HUES6 (cell line): ENCODE measurements around the gene KRTCAP2.
"Not testable (repeated sequence)": the region's sequence is repeated elsewhere in the genome, so short reads cannot be mapped to it uniquely, and the experiment has no call there.

Experiments used
- H3K27ac ChIP-seq: 2 replicates; pipeline ENCODE4 v1.7.0; 2013; ENCODE audit warnings: low read depth, mild to moderate bottlenecking, low read length, inconsistent platforms
- H3K27me3 ChIP-seq: 2 replicates; pipeline ENCODE4 v1.6.1; 2013; ENCODE audit warnings: low read length; ENCODE audit not compliant: control insufficient read depth, insufficient read depth
- H3K36me3 ChIP-seq: 2 replicates; pipeline ENCODE4 v1.6.1; 2013; ENCODE audit warnings: low read length; ENCODE audit not compliant: control insufficient read depth, insufficient read depth
- H3K4me1 ChIP-seq: 2 replicates; pipeline ENCODE4 v1.6.1; 2013; ENCODE audit warnings: low read length; ENCODE audit not compliant: control insufficient read depth, insufficient read depth
- H3K4me3 ChIP-seq: 2 replicates; pipeline ENCODE4 v1.5.1; 2013; ENCODE audit warnings: low read depth, low read length
- H3K9ac ChIP-seq: one replicate; pipeline ENCODE4 v1.6.1; 2013; ENCODE audit warnings: mild to moderate bottlenecking, low read length
- H3K9me3 ChIP-seq: 2 replicates; pipeline ENCODE4 v1.6.1; 2013; ENCODE audit warnings: low read depth, low read length; ENCODE audit not compliant: control insufficient read depth, insufficient read depth

KRTCAP2 gene

GRCh38 chr1:155163785-155164184 is 9.3 kb downstream of the KRTCAP2 start:
- H3K36me3 ChIP-seq, H3K9ac ChIP-seq, H3K27me3 ChIP-seq, H3K27ac ChIP-seq, H3K9me3 ChIP-seq, H3K4me3 ChIP-seq: not testable (repeated sequence)
- H3K4me1 ChIP-seq = peaks cover 13% of the 10 kb centered on the region

GRCh38 chr1:155162631-155163030 is 10.5 kb downstream of the KRTCAP2 start:
- H3K4me1 ChIP-seq = peaks cover 13% of the 10 kb centered on the region
- not testable (repeated sequence) for H3K4me3 ChIP-seq, H3K9ac ChIP-seq, H3K27ac ChIP-seq, H3K36me3 ChIP-seq, H3K9me3 ChIP-seq, H3K27me3 ChIP-seq

GRCh38 chr1:155160128-155160527 is 13.0 kb downstream of the KRTCAP2 start:
- Histone ChIP-seq H3K4me1 (no peaks in the 10 kb centered on the region), H3K27ac (no peak overlapping the region), H3K36me3 (no peaks in the 10 kb centered on the region), H3K4me3 (no peak overlapping the region), H3K27me3 (no peaks in the 10 kb centered on the region), H3K9me3 (no peaks in the 10 kb centered on the region), H3K9ac (no peak overlapping the region)

DNA sequence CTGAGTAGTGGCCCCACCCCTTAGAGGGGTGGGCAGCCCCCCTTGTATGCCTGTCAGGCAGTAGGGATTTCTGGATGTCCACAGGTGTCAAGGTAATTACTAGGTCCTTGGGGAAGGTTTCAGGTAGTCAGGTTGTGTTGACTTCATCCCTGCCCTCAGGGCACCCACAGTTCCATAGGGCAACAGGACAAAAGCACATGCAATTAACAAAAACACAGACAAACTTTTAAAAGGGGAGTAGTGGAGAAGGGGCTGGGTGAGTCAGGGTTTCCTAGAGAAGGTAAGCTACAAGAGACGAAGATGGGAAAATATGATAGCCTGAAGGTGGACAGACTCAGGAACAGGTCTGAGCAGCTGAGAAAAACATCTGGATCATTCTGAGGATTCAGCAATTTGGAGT is 14.1 kb downstream of the KRTCAP2 start:
- no peaks in the 10 kb centered on the region for H3K27me3 ChIP-seq
- no peak overlapping the region for H3K9ac ChIP-seq
- no peaks in the 10 kb centered on the region for H3K4me1 ChIP-seq
- H3K4me3 ChIP-seq = no peak overlapping the region
- H3K27ac ChIP-seq = no peak overlapping the region
- no peaks in the 10 kb centered on the region for H3K9me3 ChIP-seq
- no peaks in the 10 kb centered on the region for H3K36me3 ChIP-seq

DNA sequence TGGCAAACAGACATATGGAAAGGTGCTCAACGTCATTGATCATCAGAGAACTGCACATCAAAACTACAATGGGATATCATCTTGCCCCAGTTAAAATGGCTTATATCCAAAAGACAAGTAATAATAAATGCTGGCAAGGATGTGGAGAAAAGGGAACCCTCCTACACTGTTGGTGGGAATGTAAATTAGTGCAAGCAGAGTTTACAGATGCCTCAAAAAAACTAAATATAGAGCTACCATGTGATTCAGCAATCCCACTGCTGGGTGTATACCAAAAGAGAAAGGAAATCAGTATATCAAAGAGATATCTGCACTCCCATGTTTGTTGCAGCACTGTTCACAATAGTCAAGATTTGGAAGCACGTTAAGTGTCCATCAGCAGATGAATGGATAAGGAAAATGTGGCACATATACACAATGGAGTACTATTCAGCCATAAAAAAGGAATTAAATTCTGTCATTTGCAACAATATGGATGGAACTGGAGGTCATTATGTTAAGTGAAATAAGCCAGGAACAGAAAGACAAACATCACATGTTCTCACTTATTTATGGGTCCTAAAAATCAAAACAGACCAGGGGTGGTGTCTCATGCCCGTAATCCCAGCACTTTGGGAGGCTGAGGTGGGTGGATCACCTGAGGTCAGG is 17.0 kb downstream of the KRTCAP2 start:
- H3K36me3 ChIP-seq, H3K27me3 ChIP-seq, H3K4me3 ChIP-seq, H3K9ac ChIP-seq, H3K9me3 ChIP-seq, H3K4me1 ChIP-seq, H3K27ac ChIP-seq: not testable (repeated sequence)

DNA sequence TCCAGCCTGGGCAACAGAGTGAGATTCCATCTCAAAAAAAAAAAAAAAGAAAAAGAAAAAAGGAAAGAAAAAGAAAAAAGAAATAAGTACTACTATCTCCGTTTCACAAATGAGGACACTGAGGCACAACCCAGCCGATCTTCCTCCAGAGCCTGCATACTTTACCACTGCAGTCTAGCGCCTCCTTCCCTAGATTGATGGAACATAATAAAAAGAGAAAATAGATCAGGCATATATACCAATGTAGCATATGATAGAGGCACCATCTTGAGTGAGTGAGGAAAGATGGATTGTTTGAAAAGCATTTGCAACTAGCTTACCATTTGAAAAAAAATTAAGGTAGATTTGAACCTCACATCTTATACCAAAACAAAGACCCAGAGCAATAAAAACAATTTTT is 27.6 kb downstream of the KRTCAP2 start:
- no peaks in the 10 kb centered on the region for H3K4me1 ChIP-seq
- 0 out of 2 replicates have a peak, but pooled peaks cover 2% of the 10 kb centered on the region for H3K27me3 ChIP-seq
- no peak overlapping the region for H3K9ac ChIP-seq
- H3K27ac ChIP-seq = no peak overlapping the region
- H3K4me3 ChIP-seq = no peak overlapping the region
- no peaks in the 10 kb centered on the region for H3K9me3 ChIP-seq
- H3K36me3 ChIP-seq = no peaks in the 10 kb centered on the region

DNA sequence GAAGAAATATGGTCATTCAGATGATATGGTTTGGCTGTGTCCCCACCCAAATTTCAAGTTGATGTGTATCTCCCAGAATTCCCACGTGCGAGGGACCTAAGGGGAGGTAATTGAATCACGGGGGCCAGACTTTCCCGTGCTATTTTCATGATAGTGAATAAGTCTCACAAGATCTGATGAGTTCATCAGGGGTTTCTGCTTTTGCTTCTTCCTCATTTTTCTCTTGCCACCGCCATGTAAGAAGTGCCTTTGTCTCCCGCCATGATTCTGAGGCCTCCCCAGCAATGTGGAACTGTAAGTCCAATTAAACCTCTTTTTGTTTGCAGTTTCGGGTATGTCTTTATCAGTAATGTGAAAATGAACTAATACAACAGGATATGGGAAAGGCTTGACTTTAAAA is 31.4 kb downstream of the KRTCAP2 start:
- no peak overlapping the region for H3K9ac ChIP-seq
- no peak overlapping the region for H3K27ac ChIP-seq
- H3K27me3 ChIP-seq = 0 out of 2 replicates have a peak, but pooled peaks cover 2% of the 10 kb centered on the region
- no peaks in the 10 kb centered on the region for H3K9me3 ChIP-seq
- H3K4me1 ChIP-seq = peaks cover 4% of the 10 kb centered on the region; the same call in 1 of the 2 replicates
- H3K4me3 ChIP-seq = no peak overlapping the region
- H3K36me3 ChIP-seq = no peaks in the 10 kb centered on the region

- no peaks in the 10 kb centered on the region for H3K36me3 ChIP-seq
- peak overlapping the region; percentile 87 for H3K9ac ChIP-seq
- peaks cover 5% of the 10 kb centered on the region; the same call in 1 of the 2 replicates for H3K4me1 ChIP-seq
- no peak overlapping the region for H3K27ac ChIP-seq
- no peaks in the 10 kb centered on the region for H3K9me3 ChIP-seq
- peak overlapping the region; percentile 100 for H3K4me3 ChIP-seq
- 0 out of 2 replicates have a peak, but pooled peaks cover 2% of the 10 kb centered on the region for H3K27me3 ChIP-seq
Measured at GRCh38 chr1:155140630-155140953, 32.5 kb downstream of the KRTCAP2 start.

DNA sequence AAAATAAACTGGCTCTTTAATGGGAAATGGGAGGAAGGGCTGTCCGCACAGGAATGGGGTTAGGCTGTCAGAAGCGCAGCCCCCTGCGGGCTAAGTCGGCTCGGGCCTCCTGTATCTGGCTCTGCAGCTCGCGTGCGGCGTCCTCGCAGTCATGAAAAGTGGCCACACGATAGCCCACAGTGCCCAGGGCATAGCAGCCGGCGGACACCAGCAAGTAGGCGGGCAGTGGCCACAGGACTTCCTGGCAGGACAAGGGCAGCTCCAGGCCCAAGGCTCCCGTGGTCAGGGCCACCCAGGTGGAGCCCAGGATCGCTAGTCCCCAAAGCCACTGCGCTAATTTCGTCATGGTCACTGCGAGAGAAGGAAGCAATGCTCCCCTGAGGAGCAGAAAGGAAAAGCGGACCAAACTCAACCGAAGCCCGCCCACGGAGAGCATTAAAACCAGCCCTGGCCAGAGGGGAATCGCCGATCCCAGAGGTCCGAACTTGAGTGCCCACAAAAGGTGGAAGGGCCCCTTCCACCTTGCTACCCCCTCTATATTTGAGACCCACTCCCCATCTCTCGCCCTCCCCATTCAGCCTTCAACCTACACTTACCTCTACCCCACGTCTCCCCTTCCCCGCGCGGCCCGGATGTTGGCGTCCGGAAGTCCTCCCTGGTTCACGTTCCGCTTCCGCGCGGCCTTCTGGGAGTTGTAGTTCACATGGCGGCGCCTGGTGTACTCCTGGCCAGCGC is 33.0 kb downstream of the KRTCAP2 start, which contains the start of gene DPM3:
DPM3 (minus strand) TSS at position 637 of the 735 bp plus-strand sequence; CDS start at position 346, 291 bp downstream.
- H3K4me1 ChIP-seq = peaks cover 5% of the 10 kb centered on the region; the same call in 1 of the 2 replicates
- H3K9ac ChIP-seq = peak within 1 kb of the TSS; percentile 87
- 0 out of 2 replicates have a peak, but pooled peaks cover 2% of the 10 kb centered on the region for H3K27me3 ChIP-seq
- H3K27ac ChIP-seq = peak within 1 kb of the TSS; percentile 62; the same call in 1 of the 2 replicates
- H3K9me3 ChIP-seq = no peaks in the 10 kb centered on the region
- H3K36me3 ChIP-seq = no peaks in the 10 kb centered on the region
- H3K4me3 ChIP-seq = peak within 1 kb of the TSS; percentile 100

DNA sequence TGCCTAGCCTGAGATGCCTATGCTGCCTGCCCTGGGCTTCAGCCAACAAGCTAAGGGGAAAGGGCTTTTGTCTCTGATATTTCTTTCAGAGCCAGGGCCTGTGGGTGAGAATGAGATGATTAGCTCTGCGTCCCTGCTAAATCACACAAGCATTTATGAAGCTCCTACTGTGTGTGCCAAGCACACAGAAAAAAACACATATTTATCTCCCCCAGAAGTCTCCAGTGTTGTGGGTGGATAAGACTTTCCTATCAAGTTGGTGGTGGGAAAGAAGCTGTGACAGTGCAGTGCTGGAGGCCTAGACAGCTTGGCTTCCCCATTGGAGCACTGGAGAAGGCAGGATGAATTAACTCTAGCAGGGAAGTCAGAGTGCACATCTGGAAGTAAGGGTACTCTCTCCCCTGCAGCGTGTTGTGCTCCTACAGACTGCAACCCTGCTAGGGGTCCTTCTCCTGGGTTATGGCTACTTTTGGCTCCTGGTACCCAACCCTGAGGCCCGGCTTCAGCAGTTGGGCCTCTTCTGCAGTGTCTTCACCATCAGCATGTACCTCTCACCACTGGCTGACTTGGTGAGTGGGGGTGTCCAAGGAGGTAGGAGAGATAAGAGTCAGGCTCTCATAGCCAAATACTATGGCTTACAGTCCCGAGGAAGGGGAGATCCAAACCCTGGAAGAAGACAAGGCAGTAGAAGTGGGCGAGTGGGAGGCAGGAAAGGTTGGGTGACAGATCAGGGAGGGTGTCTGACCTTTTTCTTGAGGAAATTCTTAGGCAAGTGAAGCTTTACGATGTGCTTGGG is 35.8 kb downstream of the KRTCAP2 start:
- H3K27ac ChIP-seq = no peak overlapping the region
- H3K9ac ChIP-seq = no peak overlapping the region
- H3K9me3 ChIP-seq = no peaks in the 10 kb centered on the region
- H3K27me3 ChIP-seq = no peaks in the 10 kb centered on the region
- H3K4me1 ChIP-seq = peaks cover 11% of the 10 kb centered on the region; the same call in 1 of the 2 replicates
- H3K4me3 ChIP-seq = peak overlapping the region; percentile 89
- H3K36me3 ChIP-seq = no peaks in the 10 kb centered on the region

- Histone ChIP-seq H3K4me1 (peaks cover 11% of the 10 kb centered on the region; the same call in 1 of the 2 replicates), H3K9ac (peak overlapping the region; percentile 23), H3K36me3 (peaks cover 2% of the 10 kb centered on the region; the same call in 1 of the 2 replicates), H3K4me3 (peak overlapping the region; percentile 89), H3K9me3 (no peaks in the 10 kb centered on the region), H3K27me3 (no peaks in the 10 kb centered on the region), H3K27ac (no peak overlapping the region)
Measured at GRCh38 chr1:155136748-155137147, 36.4 kb downstream of the KRTCAP2 start.
